ENCODE data around the gene ANAPC7.

GRCh38 chr12:110436231-110436630 lies 32.7 kb upstream of the ANAPC7 start:
- TF ChIP-seq CTCF (conservative IDR thresholded peaks at IDR 0.05; ENCODE audit: low read length) (no peak), EZH2phosphoT487 (IDR thresholded peaks at IDR 0.05; ENCODE audit: borderline replicate concordance, low read depth, low read length) (no peak)

All from OCI-LY7 (cell line).